ENCODE data around the gene DVL2.

DVL2 gene

GRCh38 chr17:7218758-7219157 is 15.6 kb downstream of the DVL2 start:
- peaks cover 17% of the 10 kb centered on the region for H3F3A ChIP-seq (ENCODE audit: control insufficient read depth, insufficient read depth)
- no peaks in the 10 kb centered on the region for H3K9me2 ChIP-seq (replicated peaks; ENCODE audit: control insufficient read depth, low read length)
- peaks cover 65% of the 10 kb centered on the region for H3K4me1 ChIP-seq (ENCODE audit: control insufficient read depth, low read length)
- TF ChIP-seq CTCF (IDR thresholded peaks at IDR 0.05; ENCODE audit: low read depth, low read length, poor library complexity, severe bottlenecking) (no peak), EZH2phosphoT487 (IDR thresholded peaks at IDR 0.05; ENCODE audit: borderline replicate concordance, low read length) (no peak)
- peaks cover 26% of the 10 kb centered on the region for H3K79me2 ChIP-seq (ENCODE audit: control insufficient read depth, low read length)
- peaks cover 31% of the 10 kb centered on the region for H3K36me3 ChIP-seq (ENCODE audit: control insufficient read depth, low read length)
- peak overlapping the region; percentile 73 for H3K4me3 ChIP-seq (ENCODE audit: low read length)
- no peaks in the 10 kb centered on the region for H3K27me3 ChIP-seq (ENCODE audit: control insufficient read depth, low read length)
- H3K4me2 ChIP-seq (ENCODE audit: low read length), result peak overlapping the region; percentile 82
- H4K20me1 ChIP-seq (ENCODE audit: control insufficient read depth, insufficient read depth, low read depth, low read length), result peaks cover 5% of the 10 kb centered on the region; the same call in 1 of the 2 replicates
- no peaks in the 10 kb centered on the region for H3K9me3 ChIP-seq (ENCODE audit: control insufficient read depth, insufficient read depth, low read length)
- H3K27ac ChIP-seq (ENCODE audit: low read depth, low read length), result peak overlapping the region; percentile 43; the same call in 1 of the 2 replicates

- peaks cover 19% of the 10 kb centered on the region for H3F3A ChIP-seq (ENCODE audit: control insufficient read depth, insufficient read depth)
These were observed 16.2 kb downstream of the DVL2 start for GRCh38 chr17:7218166-7218565.

GRCh38 chr17:7217113-7217987 is 17.0 kb downstream of the DVL2 start:
- TF ChIP-seq EZH2phosphoT487 (IDR thresholded peaks at IDR 0.05; ENCODE audit: borderline replicate concordance, low read length) (no peak), CTCF (IDR thresholded peaks at IDR 0.05; ENCODE audit: low read depth, low read length, poor library complexity, severe bottlenecking) (no peak)
- peak overlapping the region; percentile 82 for H3K4me2 ChIP-seq (ENCODE audit: low read length)
- H3K9me2 ChIP-seq (replicated peaks; ENCODE audit: control insufficient read depth, low read length), result no peaks in the 10 kb centered on the region
- H3K27ac ChIP-seq (ENCODE audit: low read depth, low read length), result peak overlapping the region; percentile 66
- H3K36me3 ChIP-seq (ENCODE audit: control insufficient read depth, low read length), result peaks cover 17% of the 10 kb centered on the region
- H3K9me3 ChIP-seq (ENCODE audit: control insufficient read depth, insufficient read depth, low read length), result no peaks in the 10 kb centered on the region
- H3K27me3 ChIP-seq (ENCODE audit: control insufficient read depth, low read length), result no peaks in the 10 kb centered on the region
- H3F3A ChIP-seq (ENCODE audit: control insufficient read depth, insufficient read depth), result peaks cover 14% of the 10 kb centered on the region
- 0 out of 2 replicates have a peak, but pooled peaks cover 5% of the 10 kb centered on the region for H4K20me1 ChIP-seq (ENCODE audit: control insufficient read depth, insufficient read depth, low read depth, low read length)
- H3K4me1 ChIP-seq (ENCODE audit: control insufficient read depth, low read length), result peaks cover 71% of the 10 kb centered on the region
- H3K79me2 ChIP-seq (ENCODE audit: control insufficient read depth, low read length), result peaks cover 38% of the 10 kb centered on the region
- peak overlapping the region; percentile 77 for H3K4me3 ChIP-seq (ENCODE audit: low read length)

More at GRCh38 chr17:7218166-7218565, 16.2 kb downstream of the DVL2 start:
- Histone ChIP-seq H3K9me2 (replicated peaks; ENCODE audit: control insufficient read depth, low read length) (no peaks in the 10 kb centered on the region), H3K79me2 (ENCODE audit: control insufficient read depth, low read length) (peaks cover 32% of the 10 kb centered on the region), H3K9me3 (ENCODE audit: control insufficient read depth, insufficient read depth, low read length) (no peaks in the 10 kb centered on the region), H3K4me2 (ENCODE audit: low read length) (peak overlapping the region; percentile 82), H3K4me3 (ENCODE audit: low read length) (peak overlapping the region; percentile 68), H3K27me3 (ENCODE audit: control insufficient read depth, low read length) (no peaks in the 10 kb centered on the region), H3K36me3 (ENCODE audit: control insufficient read depth, low read length) (peaks cover 25% of the 10 kb centered on the region), H4K20me1 (ENCODE audit: control insufficient read depth, insufficient read depth, low read depth, low read length) (0 out of 2 replicates have a peak, but pooled peaks cover 5% of the 10 kb centered on the region), H3K4me1 (ENCODE audit: control insufficient read depth, low read length) (peaks cover 71% of the 10 kb centered on the region), H3K27ac (ENCODE audit: low read depth, low read length) (peak overlapping the region; percentile 66)
- TF ChIP-seq CTCF (IDR thresholded peaks at IDR 0.05; ENCODE audit: low read depth, low read length, poor library complexity, severe bottlenecking) (no peak), EZH2phosphoT487 (IDR thresholded peaks at IDR 0.05; ENCODE audit: borderline replicate concordance, low read length) (no peak)
